Measurements from ENCODE around the gene TECTA. TPM values are rescaled to one million over a fixed set of nuclear protein-coding genes. Genes with fewer than 3 reads are reported as not detected.

TECTA gene, protein sequence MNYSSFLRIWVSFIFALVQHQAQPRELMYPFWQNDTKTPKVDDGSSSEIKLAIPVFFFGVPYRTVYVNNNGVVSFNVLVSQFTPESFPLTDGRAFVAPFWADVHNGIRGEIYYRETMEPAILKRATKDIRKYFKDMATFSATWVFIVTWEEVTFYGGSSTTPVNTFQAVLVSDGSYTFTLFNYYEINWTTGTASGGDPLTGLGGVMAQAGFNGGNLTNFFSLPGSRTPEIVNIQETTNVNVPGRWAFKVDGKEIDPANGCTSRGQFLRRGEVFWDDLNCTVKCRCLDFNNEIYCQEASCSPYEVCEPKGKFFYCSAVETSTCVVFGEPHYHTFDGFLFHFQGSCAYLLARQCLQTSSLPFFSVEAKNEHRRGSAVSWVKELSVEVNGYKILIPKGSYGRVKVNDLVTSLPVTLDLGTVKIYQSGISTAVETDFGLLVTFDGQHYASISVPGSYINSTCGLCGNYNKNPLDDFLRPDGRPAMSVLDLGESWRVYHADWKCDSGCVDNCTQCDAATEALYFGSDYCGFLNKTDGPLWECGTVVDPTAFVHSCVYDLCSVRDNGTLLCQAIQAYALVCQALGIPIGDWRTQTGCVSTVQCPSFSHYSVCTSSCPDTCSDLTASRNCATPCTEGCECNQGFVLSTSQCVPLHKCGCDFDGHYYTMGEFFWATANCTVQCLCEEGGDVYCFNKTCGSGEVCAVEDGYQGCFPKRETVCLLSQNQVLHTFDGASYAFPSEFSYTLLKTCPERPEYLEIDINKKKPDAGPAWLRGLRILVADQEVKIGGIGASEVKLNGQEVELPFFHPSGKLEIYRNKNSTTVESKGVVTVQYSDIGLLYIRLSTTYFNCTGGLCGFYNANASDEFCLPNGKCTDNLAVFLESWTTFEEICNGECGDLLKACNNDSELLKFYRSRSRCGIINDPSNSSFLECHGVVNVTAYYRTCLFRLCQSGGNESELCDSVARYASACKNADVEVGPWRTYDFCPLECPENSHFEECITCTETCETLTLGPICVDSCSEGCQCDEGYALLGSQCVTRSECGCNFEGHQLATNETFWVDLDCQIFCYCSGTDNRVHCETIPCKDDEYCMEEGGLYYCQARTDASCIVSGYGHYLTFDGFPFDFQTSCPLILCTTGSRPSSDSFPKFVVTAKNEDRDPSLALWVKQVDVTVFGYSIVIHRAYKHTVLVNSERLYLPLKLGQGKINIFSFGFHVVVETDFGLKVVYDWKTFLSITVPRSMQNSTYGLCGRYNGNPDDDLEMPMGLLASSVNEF (N-terminal part only)
- 0.28 TPM for total RNA-seq

DNA sequence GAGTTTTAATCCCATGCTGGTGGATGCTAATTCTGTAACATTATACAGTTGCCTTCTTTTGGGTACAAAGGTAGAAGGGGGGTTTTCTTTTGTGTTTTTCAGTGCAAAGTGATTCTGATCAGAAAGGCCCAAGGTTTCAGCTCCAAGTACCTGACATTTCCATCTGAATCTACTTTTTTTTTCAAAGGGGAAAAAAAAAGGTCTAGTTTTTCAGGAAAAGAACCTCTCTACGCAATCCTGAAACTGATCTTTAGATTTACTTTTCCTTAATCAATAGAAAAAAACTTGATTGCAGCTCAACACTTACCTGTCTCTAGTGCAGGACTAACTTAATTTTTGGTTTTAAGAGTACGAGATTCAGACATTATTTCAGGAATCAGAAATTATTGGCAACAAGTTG is at the start of gene TECTA:
Gene TECTA (plus strand): TSS at position 301 of the 400 bp plus-strand sequence. CDS start 1,423 bp downstream, outside the sequence.
- ATAC-seq = no peak

GRCh38 chr11:121053244-121053643 is 47.8 kb upstream of the TECTA start:
- no peak for ATAC-seq

DNA sequence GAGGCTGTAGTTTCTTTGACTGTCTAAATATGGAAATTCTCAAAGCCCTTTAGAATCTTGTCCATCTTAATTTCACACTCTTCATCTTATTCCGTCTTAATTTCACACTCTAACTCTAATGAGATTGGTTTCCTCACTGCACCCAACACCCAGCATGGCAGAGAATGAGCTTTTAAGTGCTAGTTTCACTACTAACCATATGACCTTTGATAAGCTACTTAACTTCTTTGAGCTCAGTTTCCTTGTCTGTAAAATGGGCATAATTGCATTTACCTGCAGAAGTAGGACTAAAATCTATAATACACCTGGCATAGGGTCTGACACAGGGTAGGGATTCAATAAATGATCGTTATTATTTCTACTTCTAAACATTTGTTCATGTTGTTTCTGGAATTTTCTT is 46.8 kb upstream of the TECTA start:
- no peak for ATAC-seq

- ATAC-seq = no peak
Observed at GRCh38 chr11:121055076-121055475, 46.0 kb upstream of the TECTA start.

- ATAC-seq = no peak
Observed at GRCh38 chr11:121057922-121058321, 43.1 kb upstream of the TECTA start.

GRCh38 chr11:121058941-121059340 is 42.1 kb upstream of the TECTA start:
- ATAC-seq = no peak

GRCh38 chr11:121059605-121060004 is 41.4 kb upstream of the TECTA start:
- ATAC-seq = no peak

DNA sequence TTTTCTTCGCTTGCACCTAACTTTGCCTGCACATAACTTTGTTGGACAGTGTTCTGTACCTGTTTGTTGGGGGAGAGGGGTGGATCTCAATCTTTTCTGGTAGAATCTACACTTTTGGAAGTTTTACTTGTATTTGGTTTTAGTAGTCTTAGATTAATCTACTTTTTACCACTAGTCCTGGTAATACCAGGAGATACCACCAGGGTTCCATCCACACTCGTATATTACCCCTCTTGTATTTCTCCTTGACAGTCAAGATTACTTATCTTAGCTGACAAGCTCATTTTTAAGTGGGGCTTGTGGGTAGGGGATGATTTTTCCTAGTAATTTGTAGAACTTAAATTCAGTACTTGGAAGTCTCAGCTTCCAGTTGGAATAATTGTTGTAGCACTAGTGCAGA is 37.3 kb upstream of the TECTA start:
- no peak for ATAC-seq

DNA sequence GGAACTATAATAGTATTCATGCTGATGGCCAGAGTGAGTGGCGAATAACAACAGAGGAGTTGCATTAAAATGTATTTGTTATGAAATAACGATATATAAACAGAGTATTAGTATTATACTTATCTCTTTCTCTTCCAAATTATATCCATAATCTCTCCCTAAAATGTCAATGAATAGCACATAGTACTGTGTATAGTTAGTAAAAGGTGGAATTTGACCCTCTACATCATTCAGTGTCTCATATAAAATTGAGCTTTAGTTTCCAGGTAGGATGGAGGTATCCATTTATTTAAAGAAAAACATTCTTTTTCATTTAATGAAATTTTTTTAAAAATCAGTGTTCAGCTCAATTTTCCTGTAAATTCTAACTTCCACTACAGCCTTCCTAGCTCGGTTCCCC is 34.4 kb upstream of the TECTA start:
- ATAC-seq = no peak

- no peak for ATAC-seq
Observed at GRCh38 chr11:121067026-121067425, 34.0 kb upstream of the TECTA start.

- no peak for ATAC-seq
Observed at GRCh38 chr11:121067453-121067852, 33.6 kb upstream of the TECTA start.

- no peak for ATAC-seq
Observed at GRCh38 chr11:121067962-121068647, 32.9 kb upstream of the TECTA start.

- ATAC-seq = no peak
Observed at GRCh38 chr11:121068787-121069186, 32.3 kb upstream of the TECTA start.

DNA sequence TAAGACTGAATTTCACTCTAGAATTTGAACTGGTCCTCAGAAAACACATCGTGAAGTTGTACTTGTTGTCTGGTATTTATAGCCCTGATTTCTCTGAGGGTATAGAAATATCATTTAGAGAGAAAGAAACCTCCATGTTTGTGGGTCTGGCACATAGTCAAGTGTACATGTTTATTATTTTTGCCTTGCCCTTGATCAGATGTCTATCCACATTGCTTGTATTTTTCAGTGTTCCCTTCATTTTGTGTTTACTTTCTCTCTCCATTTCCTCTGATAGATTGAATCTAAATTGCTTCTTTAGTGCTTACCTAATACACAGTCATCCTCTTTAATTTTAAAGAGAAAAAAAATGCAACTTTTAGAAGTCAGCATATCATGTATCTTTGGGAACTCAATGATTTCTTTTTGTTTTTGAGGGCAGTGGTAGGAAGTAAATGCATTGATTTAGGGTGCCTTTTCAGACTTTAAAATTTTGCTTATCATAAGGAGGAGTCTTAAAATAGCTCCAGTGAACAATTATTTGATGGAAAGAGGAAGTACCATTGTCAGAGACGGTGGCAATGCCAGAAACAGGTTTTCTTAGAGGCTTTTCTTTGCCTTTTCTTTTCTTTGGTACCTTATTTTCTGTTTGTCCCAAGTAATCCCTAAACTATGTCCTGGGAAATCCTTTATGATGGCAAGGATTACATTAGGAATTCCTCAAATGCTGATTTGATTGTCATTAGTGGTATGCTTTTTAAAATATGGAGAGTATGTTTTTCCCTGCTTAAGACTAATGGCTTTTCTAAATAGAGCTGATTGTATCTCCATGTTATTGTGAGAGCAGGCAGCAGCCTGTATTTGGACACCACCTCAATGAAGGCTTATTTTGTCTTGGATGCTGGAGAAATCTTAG is 29.8 kb upstream of the TECTA start:
- ATAC-seq = no peak

DNA sequence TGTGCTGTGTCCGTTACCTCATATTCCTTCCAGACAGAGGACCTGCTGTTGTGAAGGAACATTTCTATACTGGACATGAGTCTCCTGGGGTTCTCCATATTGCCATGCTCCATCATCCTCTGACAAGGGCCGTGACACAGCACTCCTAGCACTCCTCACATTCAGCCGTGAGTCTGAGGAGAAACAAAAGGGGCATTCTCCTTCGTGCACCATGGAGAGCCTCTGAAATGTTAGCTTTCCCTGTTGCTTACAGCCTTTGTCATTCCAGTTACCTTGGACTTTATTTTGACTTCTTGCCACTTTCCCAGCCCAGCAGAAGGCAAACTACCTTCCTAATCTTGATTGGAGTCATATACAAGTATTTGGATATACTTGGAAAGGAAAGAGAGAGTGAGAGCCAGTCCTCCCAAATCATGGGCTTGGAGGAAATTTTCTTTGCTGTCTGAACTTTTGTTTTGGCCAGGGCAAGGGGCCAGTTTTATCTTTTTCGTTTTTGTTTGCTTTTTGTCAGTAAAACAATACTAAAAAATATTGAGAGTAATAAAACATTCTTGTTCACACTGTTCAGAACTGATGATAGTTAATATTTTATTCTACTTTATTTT is 29.1 kb upstream of the TECTA start:
- ATAC-seq = no peak

GRCh38 chr11:121081321-121081720 is 19.7 kb upstream of the TECTA start:
- ATAC-seq = no peak

GRCh38 chr11:121082219-121082618 is 18.8 kb upstream of the TECTA start:
- no peak for ATAC-seq

DNA sequence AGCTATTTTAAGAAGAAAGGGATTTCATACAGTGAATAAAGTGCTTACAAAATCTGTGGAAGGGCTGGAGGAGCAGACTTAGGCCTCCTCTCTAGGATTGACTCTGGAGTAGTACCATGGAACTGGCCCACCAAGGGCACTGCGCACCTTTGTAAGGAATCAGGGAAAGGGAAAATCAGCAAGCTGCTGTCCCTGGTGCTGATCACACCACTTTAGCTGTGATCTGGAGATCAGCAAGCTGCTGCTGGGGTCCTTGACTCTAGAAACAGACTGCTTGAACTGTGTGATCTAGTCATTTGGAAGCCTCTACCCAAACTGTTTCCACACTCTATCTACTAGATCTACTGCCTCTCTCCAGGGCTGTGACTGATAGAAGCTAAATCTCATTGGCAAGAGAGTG is 18.4 kb upstream of the TECTA start:
- no peak for ATAC-seq

GRCh38 chr11:121086866-121087265 is 14.2 kb upstream of the TECTA start:
- no peak for ATAC-seq

DNA sequence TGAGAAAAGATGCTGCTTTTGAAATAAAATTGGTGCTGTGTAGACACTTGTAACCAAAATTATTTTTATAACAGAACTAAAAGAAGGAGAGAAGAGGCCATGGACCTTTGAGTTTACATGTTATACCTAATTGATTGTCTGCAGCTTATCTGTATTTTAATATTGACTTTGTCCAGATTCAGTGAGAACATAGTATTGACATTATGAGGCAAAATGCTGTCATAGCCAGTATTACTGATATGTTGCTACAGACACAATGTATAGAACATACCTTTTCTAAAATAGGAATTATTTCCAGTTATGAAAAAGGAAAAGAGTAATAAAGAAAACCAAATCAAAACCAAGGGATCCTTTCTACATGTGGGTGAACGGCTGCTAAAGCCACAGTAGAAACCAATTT is 11.5 kb upstream of the TECTA start:
- ATAC-seq = no peak
